ENCODE results near the gene SURF2. TPM values are rescaled to one million over a fixed set of nuclear protein-coding genes. Genes with fewer than 3 reads are reported as not detected.

Gene SURF2
- total and polyA plus RNA-seq, 9 of the 15 experiments (the other 6 are each of a cell fraction or from before 2014, with no cell fraction given) = 5.5 to 82.5 (median 21.3) TPM

GRCh38 chr9:133405508-133406438 is 49.4 kb downstream of the SURF2 start:
- Histone ChIP-seq H3K79me2 (ENCODE audit: control insufficient read depth, insufficient read depth, low read length) (no peaks in the 10 kb centered on the region), H4K20me1 (replicated peaks; ENCODE audit: control insufficient read depth, insufficient read depth, low read length) (peaks cover 12% of the 10 kb centered on the region), H3K9ac (ENCODE audit: insufficient read depth in 1 of 2, low read depth in 2 of 2, low read length in 2 of 2) (peak overlapping the region in 1 of 2 experiments; percentile 43; a peak in 1 of 4 replicates), H3K36me3 (ENCODE audit: control insufficient read depth, insufficient read depth, low read length) (peaks cover 75% of the 10 kb centered on the region; the same call in 2 of the 3 replicates), H2AFZ (ENCODE audit: low read depth, low read length) (no peak overlapping the region), H3K27me3 (ENCODE audit: control insufficient read depth in 2 of 2, insufficient read depth in 2 of 2, low read length in 2 of 2) (no peaks in the 10 kb centered on the region), H3K27ac (ENCODE audit: extremely low read depth, low read depth, low read length) (no peak overlapping the region), H3K4me2 (ENCODE audit: insufficient read depth, low read length) (no peak overlapping the region), H3K4me3 (no peak overlapping the region), H3K4me1 (replicated peaks in 1 of 2; ENCODE audit: control insufficient read depth in 2 of 2, insufficient read depth in 2 of 2, low read length in 2 of 2) (peaks cover 0 to 20% of the 10 kb centered on the region in 2 experiments; a peak in 3 of 5 replicates), H3K9me1 (ENCODE audit: control insufficient read depth, insufficient read depth, low read length) (no peaks in the 10 kb centered on the region), H3K9me3 (replicated peaks; ENCODE audit: control insufficient read depth, insufficient read depth, low read depth, low read length) (no peaks in the 10 kb centered on the region)
- DNase-seq (ENCODE audit: extremely low read depth in 1 of 4, low spot score in 3 of 4) (no peak), FAIRE-seq (no peak), ATAC-seq (no peak)
- WGBS (ENCODE audit: insufficient coverage, low coverage, missing lambda C conversion rate) = 85% methylated on average over 18 of the region's 19 CpGs
- ChIA-PET CTCF (ENCODE audit: low intra/inter-chr PET ratio) (no interaction called here), POLR2A (no interaction called here)
- BruUV-seq (replicated peaks) = no TSS peak
- intact Hi-C loops (cut with micrococcal nuclease) = loop anchor here (1.0 kb wide), 1 partner anchor 81 kb away; no protein-coding TSS in a partner anchor
- in situ Hi-C loops (cut with MboI) = no loop called here
- TF ChIP-seq ZNF511 (CRISPR knock-in tag; IDR thresholded peaks at IDR 0.05) (no peak), ARHGAP35 (IDR thresholded peaks at IDR 0.05; ENCODE audit: partially characterized antibody) (no peak), C11orf30 (IDR thresholded peaks at IDR 0.05; ENCODE audit: low read depth) (no peak), RERE (CRISPR knock-in tag; IDR thresholded peaks at IDR 0.05; ENCODE audit: borderline replicate concordance) (no peak), ZNF592 (IDR thresholded peaks at IDR 0.05) (no peak), NFXL1 (CRISPR knock-in tag; IDR thresholded peaks at IDR 0.05) (no peak), ZNF3 (CRISPR knock-in tag; IDR thresholded peaks at IDR 0.05) (no peak), E2F4 (CRISPR knock-in tag; IDR thresholded peaks at IDR 0.05; ENCODE audit: low read depth) (no peak)
